SK-N-SH (cell line): ENCODE results near the gene HS3ST5.

Source experiments
- EP300 ChIP-seq, 2 experiments: IDR thresholded peaks; 2 replicates each; pipeline versions ENCODE4 v1.4.0 to v1.6.1; 2012; ENCODE audit warnings: borderline replicate concordance in 1 of 2, low read depth in 1 of 2, low read length in 1 of 2
- EZH2phosphoT487 ChIP-seq: fragments of 200-600 bp; sonication (generic); IDR thresholded peaks from 2 replicates; pipeline ENCODE4 v1.6.1; 2017; ENCODE audit warnings: low read depth, mixed run types, mild to moderate bottlenecking, antibody characterized with exemption, moderate library complexity, borderline replicate concordance
- PBX3 ChIP-seq: IDR thresholded peaks from 2 replicates; pipeline ENCODE4; 2012
- POLR2AphosphoS5 ChIP-seq: IDR thresholded peaks from 2 replicates; pipeline ENCODE4 v1.6.1; 2012; ENCODE audit warnings: low read depth, low read length
- SMC3 ChIP-seq: IDR thresholded peaks from 2 replicates; pipeline ENCODE4 v1.6.1; 2012; ENCODE audit warnings: low read depth, low read length, improper control_type of control experiment
- TAF1 ChIP-seq: IDR thresholded peaks from 2 replicates; pipeline ENCODE4 v1.6.1; 2012; ENCODE audit warnings: low read depth, mild to moderate bottlenecking, low read length, moderate library complexity, borderline replicate concordance
- ZBTB33 ChIP-seq: IDR thresholded peaks from 2 replicates; pipeline ENCODE4 v1.4.0; 2012; ENCODE audit warnings: low read depth, borderline replicate concordance
- TF ChIP-seq, protein P1 (sequence below): fragments of 200-600 bp; sonication (generic); IDR thresholded peaks from 2 replicates; pipeline ENCODE4 v1.6.1; 2017; ENCODE audit warnings: antibody characterized with exemption, mild to moderate bottlenecking, moderate library complexity
- TF ChIP-seq, protein P2 (sequence below): fragments of 150-350 bp; IDR thresholded peaks from 2 replicates; pipeline ENCODE4 v1.6.1; 2016; ENCODE audit warnings: mild to moderate bottlenecking, low read depth, low read length

- TF ChIP-seq PBX3 (no peak), EZH2phosphoT487 (no peak), ZBTB33 (no peak), SMC3 (no peak), TAF1 (no peak), POLR2AphosphoS5 (no peak), EP300 (IDR thresholded peaks at IDR 0.05; ENCODE audit: borderline replicate concordance in 1 of 2, low read depth in 1 of 2, low read length in 1 of 2) (no peak)
- TF ChIP-seq, protein P1, sequence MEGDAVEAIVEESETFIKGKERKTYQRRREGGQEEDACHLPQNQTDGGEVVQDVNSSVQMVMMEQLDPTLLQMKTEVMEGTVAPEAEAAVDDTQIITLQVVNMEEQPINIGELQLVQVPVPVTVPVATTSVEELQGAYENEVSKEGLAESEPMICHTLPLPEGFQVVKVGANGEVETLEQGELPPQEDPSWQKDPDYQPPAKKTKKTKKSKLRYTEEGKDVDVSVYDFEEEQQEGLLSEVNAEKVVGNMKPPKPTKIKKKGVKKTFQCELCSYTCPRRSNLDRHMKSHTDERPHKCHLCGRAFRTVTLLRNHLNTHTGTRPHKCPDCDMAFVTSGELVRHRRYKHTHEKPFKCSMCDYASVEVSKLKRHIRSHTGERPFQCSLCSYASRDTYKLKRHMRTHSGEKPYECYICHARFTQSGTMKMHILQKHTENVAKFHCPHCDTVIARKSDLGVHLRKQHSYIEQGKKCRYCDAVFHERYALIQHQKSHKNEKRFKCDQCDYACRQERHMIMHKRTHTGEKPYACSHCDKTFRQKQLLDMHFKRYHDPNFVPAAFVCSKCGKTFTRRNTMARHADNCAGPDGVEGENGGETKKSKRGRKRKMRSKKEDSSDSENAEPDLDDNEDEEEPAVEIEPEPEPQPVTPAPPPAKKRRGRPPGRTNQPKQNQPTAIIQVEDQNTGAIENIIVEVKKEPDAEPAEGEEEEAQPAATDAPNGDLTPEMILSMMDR: no peak
- TF ChIP-seq, protein P2, sequence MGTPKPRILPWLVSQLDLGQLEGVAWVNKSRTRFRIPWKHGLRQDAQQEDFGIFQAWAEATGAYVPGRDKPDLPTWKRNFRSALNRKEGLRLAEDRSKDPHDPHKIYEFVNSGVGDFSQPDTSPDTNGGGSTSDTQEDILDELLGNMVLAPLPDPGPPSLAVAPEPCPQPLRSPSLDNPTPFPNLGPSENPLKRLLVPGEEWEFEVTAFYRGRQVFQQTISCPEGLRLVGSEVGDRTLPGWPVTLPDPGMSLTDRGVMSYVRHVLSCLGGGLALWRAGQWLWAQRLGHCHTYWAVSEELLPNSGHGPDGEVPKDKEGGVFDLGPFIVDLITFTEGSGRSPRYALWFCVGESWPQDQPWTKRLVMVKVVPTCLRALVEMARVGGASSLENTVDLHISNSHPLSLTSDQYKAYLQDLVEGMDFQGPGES: no peak
Measured at GRCh38 chr6:114157848-114158247, 185.0 kb downstream of the HS3ST5 start.
